Parathyroid adenoma (tissue), 2 donors: Measurements from ENCODE around the gene EEF1AKMT2.
"Not testable (repeated sequence)": the region's sequence is repeated elsewhere in the genome, so short reads cannot be mapped to it uniquely, and the experiment has no call there.

Experiments used
- H2AFZ ChIP-seq: fragments of 300-600 bp; sonication (generic); one replicate; pipeline ENCODE4 v1.7.0; 2017; ENCODE audit warnings: antibody characterized with exemption, mild to moderate bottlenecking
- H3K27ac ChIP-seq: fragments of 300-600 bp; sonication (generic); one replicate; pipeline ENCODE4 v1.7.0; 2017
- H3K27me3 ChIP-seq: fragments of 300-600 bp; sonication (generic); one replicate; pipeline ENCODE4 v1.7.0; 2017; ENCODE audit warnings: low read length; ENCODE audit not compliant: control insufficient read depth, insufficient read depth
- H3K36me3 ChIP-seq: fragments of 300-600 bp; sonication (generic); one replicate; pipeline ENCODE4 v1.7.0; 2017; ENCODE audit warnings: low read length; ENCODE audit not compliant: control insufficient read depth, insufficient read depth
- H3K4me1 ChIP-seq: fragments of 300-600 bp; sonication (generic); one replicate; pipeline ENCODE4 v1.7.0; 2017; ENCODE audit warnings: control low read depth
- H3K4me2 ChIP-seq: fragments of 300-600 bp; sonication (generic); one replicate; pipeline ENCODE4 v1.7.0; 2017; ENCODE audit warnings: low read length
- H3K4me3 ChIP-seq: fragments of 300-600 bp; sonication (generic); one replicate; pipeline ENCODE4 v1.7.0; 2017; ENCODE audit warnings: low read depth, low read length
- H3K79me2 ChIP-seq: fragments of 300-600 bp; sonication (generic); one replicate; pipeline ENCODE4 v1.7.0; 2017; ENCODE audit warnings: control low read depth
- H3K9ac ChIP-seq: fragments of 300-600 bp; sonication (generic); one replicate; pipeline ENCODE4 v1.7.0; 2017; ENCODE audit warnings: mild to moderate bottlenecking
- H3K9me3 ChIP-seq: fragments of 300-600 bp; sonication (generic); one replicate; pipeline ENCODE4 v1.7.0; 2017; ENCODE audit warnings: low read length; ENCODE audit not compliant: control insufficient read depth
- CTCF ChIP-seq: fragments of 300-600 bp; sonication (generic); IDR thresholded peaks from one replicate; pipeline ENCODE4 v1.7.0; 2017; ENCODE audit warnings: antibody characterized with exemption, mild to moderate bottlenecking
- donor health status: primary hyperparathyroidism.

EEF1AKMT2 gene

GRCh38 chr10:124829447-124830115, 37.9 kb upstream of the EEF1AKMT2 start:
- Histone ChIP-seq H3K4me3 (no peak overlapping the region), H3K27ac (no peak overlapping the region), H3K9me3 (no peaks in the 10 kb centered on the region), H3K4me2 (no peak overlapping the region), H3K4me1 (no peaks in the 10 kb centered on the region), H3K27me3 (no peaks in the 10 kb centered on the region), H2AFZ (no peak overlapping the region), H3K9ac (no peak overlapping the region), H3K36me3 (no peaks in the 10 kb centered on the region), H3K79me2 (no peaks in the 10 kb centered on the region)
- no peak for TF ChIP-seq CTCF

- no peaks in the 10 kb centered on the region for H3K27me3 ChIP-seq
- H3K9me3 ChIP-seq, result no peaks in the 10 kb centered on the region
- H2AFZ ChIP-seq, result no peak overlapping the region
- no peak overlapping the region for H3K4me3 ChIP-seq
- H3K36me3 ChIP-seq, result no peaks in the 10 kb centered on the region
- no peaks in the 10 kb centered on the region for H3K4me1 ChIP-seq
- H3K4me2 ChIP-seq, result no peak overlapping the region
- peak; percentile 52 for TF ChIP-seq CTCF
- no peaks in the 10 kb centered on the region for H3K79me2 ChIP-seq
- H3K27ac ChIP-seq, result no peak overlapping the region
- no peak overlapping the region for H3K9ac ChIP-seq
These were observed 35.8 kb upstream of the EEF1AKMT2 start for GRCh38 chr10:124827474-124827873.

GRCh38 chr10:124826262-124826661, 34.6 kb upstream of the EEF1AKMT2 start:
- H3K9ac ChIP-seq, result no peak overlapping the region
- H3K9me3 ChIP-seq, result no peaks in the 10 kb centered on the region
- no peak overlapping the region for H2AFZ ChIP-seq
- no peaks in the 10 kb centered on the region for H3K79me2 ChIP-seq
- no peaks in the 10 kb centered on the region for H3K4me1 ChIP-seq
- H3K4me3 ChIP-seq, result no peak overlapping the region
- H3K4me2 ChIP-seq, result no peak overlapping the region
- H3K27ac ChIP-seq, result no peak overlapping the region
- H3K36me3 ChIP-seq, result no peaks in the 10 kb centered on the region
- no peaks in the 10 kb centered on the region for H3K27me3 ChIP-seq
- no peak for TF ChIP-seq CTCF

- no peak overlapping the region for H3K27ac ChIP-seq
These were observed 34.0 kb upstream of the EEF1AKMT2 start for GRCh38 chr10:124825702-124826101.

GRCh38 chr10:124824932-124825331, 33.2 kb upstream of the EEF1AKMT2 start:
- H3K79me2 ChIP-seq, H3K9me3 ChIP-seq, H3K4me3 ChIP-seq, H3K4me1 ChIP-seq, H3K36me3 ChIP-seq, H3K4me2 ChIP-seq, H2AFZ ChIP-seq, H3K27me3 ChIP-seq, H3K9ac ChIP-seq, H3K27ac ChIP-seq: not testable (repeated sequence)

More at GRCh38 chr10:124825702-124826101, 34.0 kb upstream of the EEF1AKMT2 start:
- H3K79me2 ChIP-seq, result no peaks in the 10 kb centered on the region
- no peak for TF ChIP-seq CTCF
- no peaks in the 10 kb centered on the region for H3K4me1 ChIP-seq
- no peak overlapping the region for H3K9ac ChIP-seq
- no peaks in the 10 kb centered on the region for H3K27me3 ChIP-seq
- no peak overlapping the region for H3K4me3 ChIP-seq
- H3K9me3 ChIP-seq, result no peaks in the 10 kb centered on the region
- H3K36me3 ChIP-seq, result no peaks in the 10 kb centered on the region
- no peak overlapping the region for H2AFZ ChIP-seq
- H3K4me2 ChIP-seq, result no peak overlapping the region
